ENCODE measurements around the gene KCNH1.

Gene KCNH1

DNA sequence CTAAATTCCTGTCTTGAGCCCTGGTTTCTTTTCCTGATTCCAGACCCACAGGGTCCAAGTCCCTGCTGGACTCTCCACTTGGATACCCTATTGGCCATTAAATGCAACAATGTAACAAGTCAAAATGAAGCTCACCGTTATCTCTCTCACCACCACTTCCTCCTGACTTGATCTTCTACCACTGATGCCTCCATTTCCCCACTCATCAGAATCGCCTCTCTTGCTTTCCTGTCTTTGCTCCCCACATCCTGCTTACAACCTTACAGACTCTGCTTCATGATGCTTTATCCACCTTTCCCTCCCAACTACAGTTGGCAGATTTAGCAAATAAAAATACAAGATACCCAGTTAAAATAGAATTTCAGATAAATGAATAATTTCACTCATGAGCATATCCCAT lies 343.8 kb downstream of the KCNH1 start:
- H3K9ac ChIP-seq (ENCODE audit: low read depth, low read length) = no peak overlapping the region
- no peaks in the 10 kb centered on the region for H3K9me3 ChIP-seq (ENCODE audit: control insufficient read depth, insufficient read depth, low read length)

DNA sequence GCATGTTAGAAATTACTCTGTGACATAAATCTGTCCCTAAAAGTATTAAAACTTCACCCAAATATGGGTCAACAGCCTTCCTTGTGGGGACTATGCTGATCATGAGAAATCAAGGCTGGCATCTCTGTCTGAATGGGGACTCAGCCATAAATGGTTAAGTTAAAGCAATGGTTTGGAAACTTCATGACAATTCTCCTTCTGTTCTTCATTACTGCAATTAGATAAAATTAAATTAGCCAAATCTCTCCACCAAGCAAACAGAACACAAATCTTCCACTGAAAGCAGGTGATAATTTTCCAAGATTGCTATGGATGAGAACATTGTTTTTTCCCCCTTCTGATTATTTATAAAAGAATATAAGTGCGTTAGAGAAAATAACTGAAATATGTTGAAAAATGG lies 346.1 kb downstream of the KCNH1 start:
- Histone ChIP-seq H3K4me1 (ENCODE audit: insufficient read depth, low read length) (no peaks in the 10 kb centered on the region), H3K36me3 (ENCODE audit: insufficient read depth, low read length) (no peaks in the 10 kb centered on the region), H3K9me3 (ENCODE audit: control insufficient read depth, insufficient read depth, low read length) (no peaks in the 10 kb centered on the region), H3K9ac (ENCODE audit: low read depth, low read length) (no peak overlapping the region)

More for the DNA sequence above, 343.8 kb downstream of the KCNH1 start:
- H3K4me1 ChIP-seq (ENCODE audit: insufficient read depth, low read length) = no peaks in the 10 kb centered on the region
- no peaks in the 10 kb centered on the region for H3K36me3 ChIP-seq (ENCODE audit: insufficient read depth, low read length)

DNA sequence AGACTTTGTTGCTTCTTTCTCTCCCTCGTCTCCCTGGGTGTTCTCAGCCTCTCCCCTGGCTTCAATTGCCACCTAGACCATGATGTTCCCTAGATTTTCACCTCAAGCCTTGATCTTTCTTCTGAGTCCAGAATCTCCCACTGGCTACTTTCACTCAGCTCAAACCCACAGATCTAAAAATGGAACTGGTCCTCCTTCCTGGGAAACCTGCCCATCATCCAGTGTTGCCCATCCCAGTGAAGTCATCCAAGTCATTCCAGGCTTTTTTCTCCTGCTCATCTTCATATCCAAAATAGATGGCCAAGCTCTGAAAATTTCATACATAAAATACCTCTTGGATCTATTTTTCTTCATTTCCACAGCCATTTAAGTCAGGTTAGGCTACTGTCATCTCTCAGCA lies 347.4 kb downstream of the KCNH1 start:
- Histone ChIP-seq H3K36me3 (ENCODE audit: insufficient read depth, low read length) (no peaks in the 10 kb centered on the region), H3K9ac (ENCODE audit: low read depth, low read length) (no peak overlapping the region), H3K9me3 (ENCODE audit: control insufficient read depth, insufficient read depth, low read length) (no peaks in the 10 kb centered on the region), H3K4me1 (ENCODE audit: insufficient read depth, low read length) (no peaks in the 10 kb centered on the region)

DNA sequence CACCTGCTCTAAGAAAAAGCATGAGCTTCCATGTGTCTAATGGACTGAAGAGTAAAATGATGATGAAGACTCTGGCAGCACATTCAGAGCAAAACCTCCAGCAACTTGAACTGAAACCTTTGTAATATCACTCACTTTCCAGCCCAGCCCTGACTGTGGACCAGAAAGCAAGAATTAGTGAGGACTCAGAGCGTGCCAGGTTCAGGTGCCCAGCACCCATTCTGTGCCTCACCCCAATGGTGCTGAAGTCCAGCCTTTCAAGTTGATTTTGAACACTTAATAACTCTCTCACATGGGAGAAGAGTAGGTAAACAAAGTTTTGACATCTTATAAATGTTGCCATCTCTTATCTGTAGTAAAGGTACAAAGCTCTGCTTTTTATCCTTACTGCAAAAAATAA lies 350.0 kb downstream of the KCNH1 start:
- H3K9me3 ChIP-seq (ENCODE audit: control insufficient read depth, insufficient read depth, low read length) = no peaks in the 10 kb centered on the region
- no peaks in the 10 kb centered on the region for H3K4me1 ChIP-seq (ENCODE audit: insufficient read depth, low read length)
- no peak overlapping the region for H3K9ac ChIP-seq (ENCODE audit: low read depth, low read length)
- no peaks in the 10 kb centered on the region for H3K36me3 ChIP-seq (ENCODE audit: insufficient read depth, low read length)

GRCh38 chr1:210781652-210782051 lies 352.3 kb downstream of the KCNH1 start:
- Histone ChIP-seq H3K4me1 (ENCODE audit: insufficient read depth, low read length) (no peaks in the 10 kb centered on the region), H3K9ac (ENCODE audit: low read depth, low read length) (no peak overlapping the region), H3K36me3 (ENCODE audit: insufficient read depth, low read length) (no peaks in the 10 kb centered on the region), H3K9me3 (ENCODE audit: control insufficient read depth, insufficient read depth, low read length) (no peaks in the 10 kb centered on the region)

GRCh38 chr1:210779269-210779668 lies 354.7 kb downstream of the KCNH1 start:
- Histone ChIP-seq H3K9ac (ENCODE audit: low read depth, low read length) (no peak overlapping the region), H3K36me3 (ENCODE audit: insufficient read depth, low read length) (no peaks in the 10 kb centered on the region), H3K9me3 (ENCODE audit: control insufficient read depth, insufficient read depth, low read length) (no peaks in the 10 kb centered on the region), H3K4me1 (ENCODE audit: insufficient read depth, low read length) (no peaks in the 10 kb centered on the region)

DNA sequence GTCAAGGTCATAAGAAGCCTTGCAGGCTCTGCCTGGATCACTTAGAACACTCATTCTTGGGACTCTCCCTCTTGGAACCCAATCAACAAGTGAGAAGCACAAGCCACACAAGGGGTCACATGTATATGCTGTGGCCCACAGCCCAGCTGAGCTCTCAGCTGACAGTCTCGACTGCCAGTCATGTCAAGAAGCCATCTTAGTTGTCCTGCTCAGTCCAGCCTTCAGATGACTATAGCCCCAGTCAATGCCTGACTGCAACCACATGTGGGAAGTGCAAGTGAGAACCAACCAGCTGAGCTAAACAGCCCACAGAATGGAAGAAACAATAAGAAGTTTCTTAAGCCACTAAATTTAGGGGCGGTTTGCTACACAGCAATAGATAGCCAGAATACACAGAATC lies 356.0 kb downstream of the KCNH1 start:
- no peaks in the 10 kb centered on the region for H3K4me1 ChIP-seq (ENCODE audit: insufficient read depth, low read length)
- H3K36me3 ChIP-seq (ENCODE audit: insufficient read depth, low read length) = no peaks in the 10 kb centered on the region
- no peak overlapping the region for H3K9ac ChIP-seq (ENCODE audit: low read depth, low read length)
- no peaks in the 10 kb centered on the region for H3K9me3 ChIP-seq (ENCODE audit: control insufficient read depth, insufficient read depth, low read length)

- Histone ChIP-seq H3K4me1 (ENCODE audit: insufficient read depth, low read length) (no peaks in the 10 kb centered on the region), H3K36me3 (ENCODE audit: insufficient read depth, low read length) (no peaks in the 10 kb centered on the region), H3K9ac (ENCODE audit: low read depth, low read length) (no peak overlapping the region)
Observed at GRCh38 chr1:210776712-210777111, 357.2 kb downstream of the KCNH1 start.

GRCh38 chr1:210775289-210775688 lies 358.7 kb downstream of the KCNH1 start:
- Histone ChIP-seq H3K36me3 (ENCODE audit: insufficient read depth, low read length) (no peaks in the 10 kb centered on the region), H3K4me1 (ENCODE audit: insufficient read depth, low read length) (no peaks in the 10 kb centered on the region), H3K9ac (ENCODE audit: low read depth, low read length) (no peak overlapping the region), H3K9me3 (ENCODE audit: control insufficient read depth, insufficient read depth, low read length) (no peaks in the 10 kb centered on the region)

More at GRCh38 chr1:210776712-210777111, 357.2 kb downstream of the KCNH1 start:
- no peaks in the 10 kb centered on the region for H3K9me3 ChIP-seq (ENCODE audit: control insufficient read depth, insufficient read depth, low read length)

DNA sequence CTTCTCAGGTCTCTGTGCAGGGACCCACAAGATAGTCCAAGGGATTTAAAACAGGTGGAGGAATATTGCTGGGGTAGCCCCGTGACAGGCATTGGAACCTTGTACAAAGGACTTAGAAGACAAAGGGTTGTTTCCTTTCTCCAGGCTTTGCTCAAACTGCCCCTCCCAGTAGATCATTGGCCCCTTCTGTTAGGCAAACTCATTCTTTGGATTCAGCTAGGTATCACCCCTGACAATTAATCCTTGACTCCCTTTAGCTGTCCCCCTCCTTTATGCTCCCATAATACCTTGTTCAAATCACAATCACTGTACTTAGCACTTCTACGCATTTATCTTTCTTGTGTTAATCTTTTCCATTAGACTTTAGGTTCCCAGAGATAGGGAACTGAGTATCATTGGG lies 360.5 kb downstream of the KCNH1 start:
- H3K36me3 ChIP-seq (ENCODE audit: insufficient read depth, low read length) = no peaks in the 10 kb centered on the region
- H3K9me3 ChIP-seq (ENCODE audit: control insufficient read depth, insufficient read depth, low read length) = no peaks in the 10 kb centered on the region
- no peaks in the 10 kb centered on the region for H3K4me1 ChIP-seq (ENCODE audit: insufficient read depth, low read length)
- no peak overlapping the region for H3K9ac ChIP-seq (ENCODE audit: low read depth, low read length)

- Histone ChIP-seq H3K9ac (ENCODE audit: low read depth, low read length) (no peak overlapping the region), H3K4me1 (ENCODE audit: insufficient read depth, low read length) (no peaks in the 10 kb centered on the region), H3K9me3 (ENCODE audit: control insufficient read depth, insufficient read depth, low read length) (no peaks in the 10 kb centered on the region), H3K36me3 (ENCODE audit: insufficient read depth, low read length) (no peaks in the 10 kb centered on the region)
Observed at GRCh38 chr1:210771131-210771530, 362.8 kb downstream of the KCNH1 start.

- H3K9me3 ChIP-seq (ENCODE audit: control insufficient read depth, insufficient read depth, low read length) = no peaks in the 10 kb centered on the region
- H3K9ac ChIP-seq (ENCODE audit: low read depth, low read length) = no peak overlapping the region
- H3K4me1 ChIP-seq (ENCODE audit: insufficient read depth, low read length) = no peaks in the 10 kb centered on the region
- H3K36me3 ChIP-seq (ENCODE audit: insufficient read depth, low read length) = no peaks in the 10 kb centered on the region
Observed at GRCh38 chr1:210770396-210770984, 363.5 kb downstream of the KCNH1 start.

GRCh38 chr1:210769473-210769872 lies 364.5 kb downstream of the KCNH1 start:
- Histone ChIP-seq H3K9me3 (ENCODE audit: control insufficient read depth, insufficient read depth, low read length) (no peaks in the 10 kb centered on the region), H3K4me1 (ENCODE audit: insufficient read depth, low read length) (no peaks in the 10 kb centered on the region), H3K9ac (ENCODE audit: low read depth, low read length) (no peak overlapping the region), H3K36me3 (ENCODE audit: insufficient read depth, low read length) (no peaks in the 10 kb centered on the region)

GRCh38 chr1:210764536-210764935 lies 369.4 kb downstream of the KCNH1 start:
- H3K9ac ChIP-seq (ENCODE audit: low read depth, low read length) = no peak overlapping the region
- no peaks in the 10 kb centered on the region for H3K9me3 ChIP-seq (ENCODE audit: control insufficient read depth, insufficient read depth, low read length)
- no peaks in the 10 kb centered on the region for H3K36me3 ChIP-seq (ENCODE audit: insufficient read depth, low read length)
- no peaks in the 10 kb centered on the region for H3K4me1 ChIP-seq (ENCODE audit: insufficient read depth, low read length)

DNA sequence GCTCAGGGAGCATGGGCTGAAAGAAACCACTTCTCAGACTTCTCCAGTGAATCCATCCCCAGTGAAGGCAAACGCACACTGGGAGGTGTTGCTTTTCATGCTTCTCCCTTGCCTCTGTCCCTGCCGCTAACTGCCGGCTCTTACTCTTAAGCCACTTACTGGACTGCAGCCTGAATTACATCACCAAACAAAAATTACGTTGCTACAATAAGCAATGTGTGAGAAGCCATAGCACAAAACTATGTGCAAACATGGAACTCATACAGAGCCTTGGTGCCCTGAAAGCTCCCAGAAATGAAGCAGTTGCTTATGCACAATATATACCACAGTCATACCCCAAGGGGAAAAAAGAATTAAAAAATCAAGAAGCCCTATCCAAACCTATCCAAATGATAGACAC lies 375.2 kb downstream of the KCNH1 start:
- H3K9ac ChIP-seq (ENCODE audit: low read depth, low read length) = no peak overlapping the region
- H3K9me3 ChIP-seq (ENCODE audit: control insufficient read depth, insufficient read depth, low read length) = no peaks in the 10 kb centered on the region
- H3K36me3 ChIP-seq (ENCODE audit: insufficient read depth, low read length) = no peaks in the 10 kb centered on the region
- H3K4me1 ChIP-seq (ENCODE audit: insufficient read depth, low read length) = no peaks in the 10 kb centered on the region

DNA sequence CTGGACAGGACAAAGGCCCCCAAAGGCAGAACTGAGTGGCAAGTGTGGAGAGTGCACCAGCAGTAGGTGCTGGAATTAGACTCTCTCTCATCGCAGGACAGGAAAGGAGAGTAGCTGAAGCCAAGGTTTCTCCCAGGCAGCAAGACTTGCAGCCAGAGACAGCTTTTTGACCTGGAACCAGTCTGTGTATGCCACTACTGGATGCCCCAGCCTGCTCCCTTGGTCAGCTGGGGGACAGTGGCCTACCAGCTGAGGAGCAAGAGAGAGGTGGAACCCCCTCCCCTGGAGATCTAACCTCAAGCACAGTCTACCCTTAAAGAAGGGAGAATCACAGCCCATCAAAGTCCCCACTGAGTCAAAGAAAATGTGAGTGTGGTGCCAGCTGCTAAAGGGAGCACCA lies 375.7 kb downstream of the KCNH1 start:
- Histone ChIP-seq H3K4me1 (ENCODE audit: insufficient read depth, low read length) (no peaks in the 10 kb centered on the region), H3K9me3 (ENCODE audit: control insufficient read depth, insufficient read depth, low read length) (no peaks in the 10 kb centered on the region), H3K9ac (ENCODE audit: low read depth, low read length) (no peak overlapping the region), H3K36me3 (ENCODE audit: insufficient read depth, low read length) (no peaks in the 10 kb centered on the region)
